NCI-H748 treated with DMSO at 0.1 percent for 48 hours (cell line): ENCODE measurements around the gene ZMYND8.
"Not testable (repeated sequence)": the region's sequence is repeated elsewhere in the genome, so short reads cannot be mapped to it uniquely, and the experiment has no call there.

ENCODE experiments used
- DNase-seq: peaks from one replicate; lab custom pipeline; 2025; lab: John Stamatoyannopoulos, UW

Gene ZMYND8

DNA sequence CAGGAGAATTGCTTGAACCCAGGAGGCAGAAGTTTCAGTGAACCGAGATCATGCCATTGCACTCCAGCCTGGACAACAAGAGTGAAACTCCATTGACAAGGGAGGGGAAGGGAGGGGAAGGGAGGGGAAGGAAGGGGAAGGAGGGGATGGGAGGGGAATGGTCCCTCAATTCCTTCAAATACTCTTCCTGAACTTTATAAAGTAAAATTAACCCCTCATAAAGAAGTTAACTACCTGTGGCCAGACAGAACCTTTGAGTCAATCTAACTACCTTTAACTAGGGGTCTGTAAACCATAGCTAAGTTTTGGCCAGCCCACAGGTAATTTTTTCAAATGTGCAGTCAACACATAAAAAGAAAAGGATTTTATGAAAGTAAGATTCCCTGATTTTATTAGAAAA is 131.0 kb downstream of the ZMYND8 start:
- no peak for DNase-seq

GRCh38 chr20:47224857-47225256 is 131.6 kb downstream of the ZMYND8 start:
- no peak for DNase-seq

DNA sequence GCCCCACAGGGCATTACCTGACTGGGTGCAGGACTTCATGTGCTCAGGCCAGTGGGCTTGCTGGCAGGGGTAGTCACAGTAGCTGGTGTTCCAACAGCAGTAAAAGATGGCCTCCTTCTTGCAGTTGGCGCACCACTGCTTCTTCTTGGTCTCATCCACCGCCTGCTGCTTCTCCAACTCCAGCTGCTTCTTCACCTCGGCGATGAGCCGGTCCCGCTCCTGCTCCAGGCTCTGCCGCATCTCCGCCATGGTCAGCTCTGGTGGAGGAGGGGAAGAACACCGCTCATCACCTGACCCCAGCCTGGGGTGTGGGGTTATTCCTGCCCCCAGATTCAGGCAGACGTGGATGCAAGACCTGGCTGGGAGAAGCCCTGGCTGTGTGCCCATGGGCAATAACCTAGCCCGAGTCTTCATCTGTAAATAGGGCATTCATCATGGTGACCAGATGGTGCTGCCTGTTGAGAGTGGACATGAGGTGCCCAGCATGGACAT is 132.2 kb downstream of the ZMYND8 start:
- no peak for DNase-seq

GRCh38 chr20:47223896-47224295 is 132.6 kb downstream of the ZMYND8 start:
- DNase-seq = no peak

- no peak for DNase-seq
These were observed 133.9 kb downstream of the ZMYND8 start for GRCh38 chr20:47222468-47223119.

GRCh38 chr20:47221036-47221625 is 135.4 kb downstream of the ZMYND8 start:
- no peak for DNase-seq

- DNase-seq = no peak
These were observed 136.3 kb downstream of the ZMYND8 start for GRCh38 chr20:47220161-47220582.

DNA sequence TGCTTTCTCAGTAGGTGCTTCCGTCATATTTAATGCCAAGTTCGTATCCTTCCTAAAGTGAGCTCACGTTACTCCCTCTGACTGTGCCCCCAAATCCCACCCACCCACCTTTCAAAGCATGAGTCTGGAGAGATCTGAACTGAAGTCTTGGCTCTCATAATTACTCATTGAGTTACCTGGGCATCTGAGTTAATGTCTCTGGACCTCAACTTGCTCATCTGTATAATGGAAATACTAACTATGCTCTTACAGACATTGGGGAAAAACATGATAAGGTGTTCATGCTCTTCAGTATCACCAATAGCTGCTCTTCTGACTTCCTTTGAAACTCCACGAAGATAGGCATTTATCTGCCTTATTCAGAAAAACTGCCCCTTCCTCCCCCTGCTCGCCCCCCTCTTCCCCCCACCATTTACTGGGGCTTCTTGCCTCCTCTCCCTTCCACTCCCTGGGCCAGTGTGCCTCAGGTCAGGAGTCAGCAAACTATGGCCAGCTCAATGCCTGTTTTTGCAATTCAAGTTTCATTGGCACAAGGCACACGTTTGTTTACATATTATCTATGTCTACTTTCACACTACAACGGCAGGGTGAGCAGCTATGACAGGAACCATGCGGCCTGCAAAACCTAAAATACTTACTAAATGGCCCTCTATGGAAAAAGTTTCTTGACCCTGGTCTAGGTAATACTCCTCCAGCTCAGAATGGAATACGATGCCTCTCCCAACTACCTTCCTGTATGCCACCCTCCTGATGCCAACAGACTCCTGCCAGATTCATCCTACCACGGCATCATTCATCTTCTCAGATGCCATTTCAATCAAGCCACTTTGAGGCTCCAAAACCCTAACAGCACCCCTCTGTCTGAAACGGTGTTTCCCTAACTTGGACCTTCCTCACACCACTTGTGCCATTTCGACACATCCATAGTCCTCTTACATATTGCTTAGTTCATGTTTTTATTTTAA is 138.7 kb downstream of the ZMYND8 start:
- DNase-seq = no peak

DNA sequence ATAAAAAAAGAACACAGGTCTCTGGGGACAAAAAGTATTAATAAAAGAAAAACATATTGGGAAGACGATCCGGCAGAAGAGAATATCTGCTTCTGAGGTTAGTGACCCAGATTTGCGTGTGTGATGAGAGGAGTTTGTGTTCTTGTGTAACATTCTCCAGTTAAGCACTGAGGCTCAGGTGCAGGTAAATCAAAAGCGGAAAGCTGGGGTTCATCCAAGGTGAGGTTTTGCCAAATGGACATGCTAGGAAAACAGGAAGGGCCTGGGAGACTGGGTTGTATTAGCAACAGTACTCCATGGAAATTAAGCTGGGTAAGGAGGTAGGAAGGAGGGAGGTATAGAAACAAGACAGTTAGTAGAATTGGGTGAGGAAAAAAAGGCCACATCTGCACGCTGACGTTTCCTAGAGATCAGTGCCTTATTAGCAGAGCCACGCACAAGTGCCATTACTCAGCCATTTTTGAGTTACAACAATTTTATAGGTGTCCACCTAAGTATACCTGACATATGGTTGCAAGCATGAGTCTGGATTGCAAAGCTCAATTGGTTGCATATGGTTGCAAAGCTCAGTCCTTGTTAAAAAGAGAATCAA is 139.6 kb downstream of the ZMYND8 start:
- no peak for DNase-seq

GRCh38 chr20:47215653-47216397 is 140.7 kb downstream of the ZMYND8 start:
- no peak for DNase-seq

GRCh38 chr20:47213966-47214365 is 142.5 kb downstream of the ZMYND8 start:
- DNase-seq = no peak

GRCh38 chr20:47212606-47213207 is 143.8 kb downstream of the ZMYND8 start:
- DNase-seq = no peak

DNA sequence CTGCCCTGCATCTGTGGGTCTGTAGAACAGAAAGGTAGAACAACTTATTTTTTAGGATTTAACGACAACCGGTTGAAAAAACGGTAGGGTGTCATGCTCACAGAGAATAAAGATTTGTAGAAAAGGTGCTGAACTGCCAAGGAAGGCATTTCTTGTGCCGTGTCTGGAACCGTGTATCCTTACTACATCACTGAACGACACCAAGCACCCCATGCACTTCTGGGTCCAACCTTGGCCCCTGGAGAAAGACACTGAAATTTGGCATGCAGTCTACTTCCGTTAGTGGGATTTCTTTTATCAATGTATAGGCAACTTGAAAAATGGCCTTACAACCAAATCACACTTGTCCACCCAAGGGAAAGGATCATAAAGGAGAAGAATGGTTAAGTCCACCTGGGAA is 145.5 kb downstream of the ZMYND8 start:
- no peak for DNase-seq

DNA sequence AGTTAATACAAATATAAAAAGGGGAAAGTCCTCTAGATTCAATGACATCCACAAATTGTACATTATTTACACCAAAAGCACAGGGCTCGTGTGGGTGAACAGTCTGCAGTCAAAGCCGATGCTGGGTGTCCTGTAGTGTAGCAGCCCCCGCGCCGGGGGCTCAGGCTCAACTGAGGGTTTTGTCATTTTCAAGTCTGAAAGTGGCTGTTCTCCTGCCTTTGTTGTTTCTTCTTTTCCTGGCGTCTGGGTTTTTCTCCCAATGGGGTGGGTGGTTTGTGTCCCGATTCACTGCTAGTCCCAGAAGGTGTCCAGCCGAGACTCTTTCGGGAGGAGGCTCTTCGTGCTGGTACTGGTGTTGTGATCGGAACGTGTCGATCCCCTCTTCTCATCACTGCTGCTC is 146.0 kb downstream of the ZMYND8 start:
- DNase-seq = no peak

DNA sequence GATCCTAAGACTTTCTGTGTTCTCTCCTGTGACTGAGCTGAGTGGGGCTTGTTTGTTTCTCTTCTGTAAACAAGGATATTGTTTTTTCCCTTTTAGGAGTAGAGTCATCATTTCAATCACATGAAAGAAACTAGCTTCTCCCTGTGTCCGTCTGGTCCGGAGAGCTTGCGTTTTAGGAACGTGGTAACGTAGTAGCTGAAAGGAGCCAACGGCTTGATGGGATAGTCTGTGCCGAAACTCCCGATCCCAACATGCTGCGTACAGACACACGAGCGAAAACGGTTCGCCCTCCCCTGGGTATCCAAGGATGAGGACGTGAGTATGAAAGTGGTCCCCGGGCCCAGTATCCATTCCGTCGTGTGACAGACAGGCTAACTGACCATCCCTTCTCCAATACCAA is 146.5 kb downstream of the ZMYND8 start:
- no peak for DNase-seq

GRCh38 chr20:47208534-47209174 is 147.8 kb downstream of the ZMYND8 start:
- DNase-seq = no peak

DNA sequence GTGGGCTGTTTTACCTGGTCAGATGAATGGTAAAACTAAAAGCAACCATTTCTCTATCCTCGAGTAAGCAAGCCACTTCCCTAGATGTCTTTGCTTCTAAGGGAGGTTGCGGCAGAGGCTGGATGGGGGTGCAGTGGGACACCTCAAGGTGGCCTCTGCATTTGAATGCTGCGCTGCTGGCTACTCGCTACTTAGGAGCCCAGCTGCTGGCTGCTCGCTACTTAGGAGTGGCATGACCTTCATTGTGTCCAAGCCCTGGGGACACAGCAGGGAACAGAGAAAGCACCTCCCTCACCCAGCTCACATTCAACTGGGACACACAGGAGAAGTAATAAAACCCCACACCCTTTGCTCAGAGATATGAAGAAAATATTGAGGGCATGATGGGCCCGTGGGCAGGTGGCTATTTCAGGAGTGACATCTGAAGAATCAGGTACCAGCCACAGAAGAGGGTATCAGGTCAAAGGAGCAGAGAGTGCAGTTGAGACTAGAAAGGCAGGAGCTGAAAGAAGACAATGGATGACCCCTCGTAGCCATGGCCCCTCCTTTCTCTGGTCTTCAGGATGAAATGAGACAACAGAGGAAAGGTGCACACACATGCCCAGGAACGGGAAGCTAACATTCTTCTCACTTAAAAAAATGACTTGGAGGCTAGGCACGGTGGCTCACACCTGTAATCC is 149.4 kb downstream of the ZMYND8 start:
- no peak for DNase-seq

DNA sequence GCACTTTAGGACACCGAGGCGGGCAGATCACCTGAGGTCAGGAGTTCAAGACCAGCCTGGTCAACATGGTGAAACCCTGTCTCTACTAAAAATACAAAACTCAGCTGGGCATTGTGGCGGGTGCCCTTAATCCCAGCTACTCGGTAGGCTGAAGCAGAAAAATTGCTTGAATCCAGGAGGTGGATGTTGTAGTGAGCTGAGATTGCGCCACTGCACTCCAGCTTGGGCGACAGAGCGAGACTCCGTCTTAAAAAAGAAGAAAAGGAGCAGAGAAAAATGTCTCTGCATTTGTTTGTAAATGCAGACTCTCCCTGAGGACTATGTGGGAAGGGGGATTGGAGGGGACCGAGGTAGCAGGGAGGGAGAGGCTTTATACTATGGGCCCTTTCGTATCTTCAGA is 149.9 kb downstream of the ZMYND8 start:
- not testable (repeated sequence) for DNase-seq

GRCh38 chr20:47205577-47206123 is 150.8 kb downstream of the ZMYND8 start:
- peak; percentile 43 for DNase-seq

DNA sequence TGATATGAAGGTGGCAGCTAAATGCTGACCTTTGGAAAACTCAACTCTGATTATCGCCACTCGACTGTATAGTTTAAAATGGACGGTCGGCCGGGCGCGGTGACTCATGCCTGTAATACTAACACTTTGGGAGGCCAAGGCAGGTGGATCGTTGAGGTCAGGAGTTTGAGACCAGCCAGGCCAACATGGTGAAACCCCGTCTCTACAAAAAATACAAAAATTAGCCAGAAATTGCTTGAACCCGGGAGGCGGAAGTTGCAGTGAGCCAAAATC is 151.7 kb downstream of the ZMYND8 start:
- not testable (repeated sequence) for DNase-seq
